CD14-positive monocyte (primary cell): ENCODE data around the gene CTXN2. TPM values are rescaled to one million over a fixed set of nuclear protein-coding genes. Genes with fewer than 3 reads are reported as not detected.

Source experiments
- DNase-seq, 3 donors: peaks; one replicate each; pipeline ENCODE4 v3.0.0-alpha.2; 2011 to 2022
- H2AFZ ChIP-seq: 2 replicates; pipeline ENCODE4 v1.6.0; 2012; ENCODE audit warnings: mild to moderate bottlenecking, low read depth, low read length, inconsistent platforms; ENCODE audit not compliant: insufficient read depth, poor library complexity, severe bottlenecking
- H3K27ac ChIP-seq, 2 donors: 1 replicate in 1 of 2; 2 replicates in 1 of 2; pipeline ENCODE4 v1.5.1; 2012 to 2013; ENCODE audit warnings: low read length in 2 of 2, control low read depth in 1 of 2, inconsistent platforms in 1 of 2, low read depth in 1 of 2, mild to moderate bottlenecking in 1 of 2
- H3K27me3 ChIP-seq, 2 donors: one replicate each; pipeline versions ENCODE4 v1.6.0 to v1.6.1; 2011 to 2013; ENCODE audit warnings: low read length in 2 of 2; ENCODE audit not compliant: control insufficient read depth in 2 of 2, insufficient read depth in 2 of 2
- H3K36me3 ChIP-seq, 2 donors: replicated peaks in 1 of 2; 1 replicate in 1 of 2; 2 replicates in 1 of 2; pipeline versions ENCODE4 v1.5.1 to v1.6.1; 2012 to 2013; ENCODE audit warnings: low read length in 2 of 2, control low read depth in 1 of 2, inconsistent platforms in 1 of 2, mild to moderate bottlenecking in 1 of 2; ENCODE audit not compliant: insufficient read depth in 2 of 2, control insufficient read depth in 1 of 2
- H3K4me1 ChIP-seq, 2 donors: 1 replicate in 1 of 2; 2 replicates in 1 of 2; pipeline versions ENCODE4 v1.5.1 to v1.6.1; 2012 to 2013; ENCODE audit warnings: low read length in 2 of 2, control low read depth in 1 of 2, inconsistent platforms in 1 of 2, mild to moderate bottlenecking in 1 of 2, moderate library complexity in 1 of 2; ENCODE audit not compliant: insufficient read depth in 2 of 2, control insufficient read depth in 1 of 2
- H3K4me2 ChIP-seq: replicated peaks from 2 replicates; pipeline ENCODE3; 2012; ENCODE audit warnings: low read length, moderate library complexity, mild to moderate bottlenecking; ENCODE audit not compliant: poor library complexity, severe bottlenecking; ENCODE audit errors: extremely low read depth
- H3K4me3 ChIP-seq, 3 experiments: fragments of 200-600 bp in 1 of 3; sonication (generic) in 1 of 3; replicated peaks in 1 of 3; 1 replicate in 2 of 3; 2 replicates in 1 of 3; pipeline ENCODE4 v1.5.1; 2011 to 2013; ENCODE audit warnings: low read length in 3 of 3, mild to moderate bottlenecking in 3 of 3, control low read depth in 2 of 3, low read depth in 2 of 3, inconsistent platforms in 1 of 3, moderate library complexity in 1 of 3
- H3K79me2 ChIP-seq: 2 replicates; pipeline ENCODE4 v1.6.0; 2012; ENCODE audit warnings: mild to moderate bottlenecking, control low read depth, inconsistent platforms, low read length, moderate library complexity; ENCODE audit not compliant: insufficient read depth
- H3K9ac ChIP-seq: 2 replicates; pipeline ENCODE4 v1.6.0; 2017; ENCODE audit warnings: low read length, mild to moderate bottlenecking; ENCODE audit not compliant: insufficient read depth, poor library complexity, severe bottlenecking
- H3K9me3 ChIP-seq, 2 donors: replicated peaks in 1 of 2; 1 replicate in 1 of 2; 2 replicates in 1 of 2; pipeline versions ENCODE4 v1.5.1 to v1.6.1; 2012 to 2013; ENCODE audit warnings: low read length in 2 of 2, control low read depth in 1 of 2; ENCODE audit not compliant: control insufficient read depth in 1 of 2, insufficient read depth in 1 of 2
- H4K20me1 ChIP-seq: 2 replicates; pipeline ENCODE4 v1.6.0; 2012; ENCODE audit warnings: mild to moderate bottlenecking, low read length, control low read depth, moderate library complexity; ENCODE audit not compliant: insufficient read depth
- H3K27ac Mint-ChIP-seq, 7 donors: one replicate each; pipeline ENCODE4 v1.8.0; 2020; ENCODE audit warnings: mild to moderate bottlenecking in 7 of 7, mixed read lengths in 7 of 7, moderate library complexity in 6 of 7, inconsistent platforms in 2 of 7
- H3K27me3 Mint-ChIP-seq, 3 donors: one replicate each; pipeline ENCODE4 v1.8.0; 2021 to 2022; ENCODE audit warnings: low read depth in 3 of 3, mild to moderate bottlenecking in 3 of 3, mixed read lengths in 3 of 3, moderate library complexity in 3 of 3, inconsistent platforms in 1 of 3
- H3K36me3 Mint-ChIP-seq, 2 donors: one replicate each; pipeline ENCODE4 v1.8.0; 2020; ENCODE audit warnings: mixed read lengths in 2 of 2, inconsistent platforms in 1 of 2, mild to moderate bottlenecking in 1 of 2
- H3K4me1 Mint-ChIP-seq: one replicate; pipeline ENCODE4 v1.8.0; 2020; ENCODE audit warnings: mild to moderate bottlenecking, mixed read lengths
- H3K4me3 Mint-ChIP-seq, 2 donors: one replicate each; pipeline ENCODE4 v1.8.0; 2020; ENCODE audit warnings: mild to moderate bottlenecking in 2 of 2, mixed read lengths in 2 of 2, moderate library complexity in 1 of 2
- H3K9me3 Mint-ChIP-seq, 7 donors: one replicate each; pipeline ENCODE4 v1.8.0; 2020 to 2022; ENCODE audit warnings: mixed read lengths in 7 of 7, mild to moderate bottlenecking in 6 of 7, moderate library complexity in 6 of 7, inconsistent platforms in 2 of 7
- WGBS: methylation state at CpG from one replicate; pipeline ENCODE4 v1.1.5; 2013; ENCODE audit warnings: missing lambda C conversion rate; ENCODE audit not compliant: insufficient coverage; 5-methylcytosine and 5-hydroxymethylcytosine counted together
- intact Hi-C, 2 donors: fragments of 100-400 bp; cut with micrococcal nuclease; formaldehyde crosslinking; loops; one replicate each; pipeline versions ENCODE4 v1.15.0 to v1.15.1; 2023
- polyA plus RNA-seq, 3 donors: library from polyadenylated mRNA; depleted of rRNA in 1 of 3; unstranded in 2 of 3; stranded (reverse) in 1 of 3; fragments of 300-500 nt in 2 of 3; fragments of >200 nt in 1 of 3; fragmentation: Illumina TruSeq in 2 of 3; gene quantifications; 1 replicate in 2 of 3; 2 replicates in 1 of 3; pipeline ENCODE4 v1.2.3, GENCODE V29; 2012 to 2021
- TF ChIP-seq, protein P1 (sequence below): fragments of 200-600 bp; IDR thresholded peaks from one replicate; pipeline ENCODE4 v1.8.0; 2022; ENCODE audit warnings: antibody characterized with exemption, mild to moderate bottlenecking

Gene CTXN2
- polyA plus RNA-seq, 3 donors, result not detected

DNA sequence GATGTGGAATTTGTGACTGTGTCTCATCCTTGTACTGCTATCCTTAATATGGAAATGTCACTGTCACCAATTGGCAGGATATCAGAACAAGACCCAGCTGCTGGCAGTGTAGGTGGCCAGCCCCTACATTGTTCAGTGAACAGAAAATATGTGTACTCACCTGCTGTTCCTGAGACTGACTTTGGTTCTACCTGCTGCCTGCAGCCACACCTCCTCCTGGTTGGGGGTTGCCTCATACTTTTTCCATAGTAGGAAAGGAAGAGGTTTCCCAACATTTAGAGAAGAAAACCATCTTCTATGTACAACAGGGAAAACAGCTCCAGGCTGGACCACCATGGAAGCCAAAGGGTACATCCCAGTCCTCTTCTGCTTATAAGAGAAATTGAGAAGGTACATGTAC is 50.5 kb downstream of the CTXN2 start:
- no peak overlapping the region for H3K4me3 ChIP-seq
- Mint-ChIP-seq H3K36me3 (no peaks in the 10 kb centered on the region), H3K27me3 (peaks cover 2 to 4% (median 3%) of the 10 kb centered on the region in 3 donors), H3K4me3 (no peak overlapping the region), H3K4me1 (no peaks in the 10 kb centered on the region), H3K27ac (no peak overlapping the region), H3K9me3 (no peaks in the 10 kb centered on the region)
- no peak overlapping the region for H3K9ac ChIP-seq
- no peak overlapping the region for H3K27ac ChIP-seq
- DNase-seq, result no peak
- no peaks in the 10 kb centered on the region for H3K9me3 ChIP-seq
- H2AFZ ChIP-seq, result no peak overlapping the region
- H3K4me1 ChIP-seq, result no peaks in the 10 kb centered on the region
- intact Hi-C loops, result no loop called here
- TF ChIP-seq, protein P1, sequence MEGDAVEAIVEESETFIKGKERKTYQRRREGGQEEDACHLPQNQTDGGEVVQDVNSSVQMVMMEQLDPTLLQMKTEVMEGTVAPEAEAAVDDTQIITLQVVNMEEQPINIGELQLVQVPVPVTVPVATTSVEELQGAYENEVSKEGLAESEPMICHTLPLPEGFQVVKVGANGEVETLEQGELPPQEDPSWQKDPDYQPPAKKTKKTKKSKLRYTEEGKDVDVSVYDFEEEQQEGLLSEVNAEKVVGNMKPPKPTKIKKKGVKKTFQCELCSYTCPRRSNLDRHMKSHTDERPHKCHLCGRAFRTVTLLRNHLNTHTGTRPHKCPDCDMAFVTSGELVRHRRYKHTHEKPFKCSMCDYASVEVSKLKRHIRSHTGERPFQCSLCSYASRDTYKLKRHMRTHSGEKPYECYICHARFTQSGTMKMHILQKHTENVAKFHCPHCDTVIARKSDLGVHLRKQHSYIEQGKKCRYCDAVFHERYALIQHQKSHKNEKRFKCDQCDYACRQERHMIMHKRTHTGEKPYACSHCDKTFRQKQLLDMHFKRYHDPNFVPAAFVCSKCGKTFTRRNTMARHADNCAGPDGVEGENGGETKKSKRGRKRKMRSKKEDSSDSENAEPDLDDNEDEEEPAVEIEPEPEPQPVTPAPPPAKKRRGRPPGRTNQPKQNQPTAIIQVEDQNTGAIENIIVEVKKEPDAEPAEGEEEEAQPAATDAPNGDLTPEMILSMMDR, result no peak
- no peak overlapping the region for H3K4me2 ChIP-seq
- H3K27me3 ChIP-seq, result no peaks in the 10 kb centered on the region
- H4K20me1 ChIP-seq, result no peaks in the 10 kb centered on the region
- no peaks in the 10 kb centered on the region for H3K79me2 ChIP-seq
- no peaks in the 10 kb centered on the region for H3K36me3 ChIP-seq

- intact Hi-C loops, result no loop called here
- TF ChIP-seq, protein P1, result no peak
- Histone ChIP-seq H3K36me3 (no peaks in the 10 kb centered on the region), H3K79me2 (no peaks in the 10 kb centered on the region), H3K4me1 (no peaks in the 10 kb centered on the region), H2AFZ (no peak overlapping the region), H3K4me3 (no peak overlapping the region), H3K4me2 (no peak overlapping the region), H3K9me3 (no peaks in the 10 kb centered on the region), H3K27ac (no peak overlapping the region), H3K27me3 (no peaks in the 10 kb centered on the region), H4K20me1 (no peaks in the 10 kb centered on the region), H3K9ac (no peak overlapping the region)
- 96% methylated on average over 3 of the region's 4 CpGs for WGBS
- no peak overlapping the region for H3K4me3 Mint-ChIP-seq
- DNase-seq, result no peak
- H3K9me3 Mint-ChIP-seq, result no peaks in the 10 kb centered on the region
- H3K27ac Mint-ChIP-seq, result no peak overlapping the region
- peaks cover 2 to 4% (median 3%) of the 10 kb centered on the region in 3 donors for H3K27me3 Mint-ChIP-seq
- H3K36me3 Mint-ChIP-seq, result no peaks in the 10 kb centered on the region
- no peaks in the 10 kb centered on the region for H3K4me1 Mint-ChIP-seq
These were observed 51.1 kb downstream of the CTXN2 start for GRCh38 chr15:48242535-48242934.
